HepG2 (cell line): ENCODE data around the gene SPRED2. TPM values are rescaled to one million over a fixed set of nuclear protein-coding genes. Genes with fewer than 3 reads are reported as not detected.
A peak's percentile ranks its signal among the peaks of the same experiment; 100 is the strongest.

Source experiments
- ATAC-seq: fragments of 200-7000 bp; cut with Tn5 transposase; 3 replicates; pipeline ENCODE4 v1.9.1; 2020; ENCODE audit warnings: mild to moderate bottlenecking, moderate library complexity
- BruUV-seq: library from RNA; stranded (reverse); fragments of 400-500 nt; replicated peaks from 2 replicates; lab custom pipeline; 2021; lab: Mats Ljungman, UMichigan
- CTCF ChIA-PET: fragments of 300-600 bp; formaldehyde crosslinking; extraction: SDS; loops from one replicate; lab custom pipeline; 2021; ENCODE audit warnings: low total read pairs, inconsistent platforms, low intra/inter-chr PET ratio; lab: Yijun Ruan, JAX
- POLR2A ChIA-PET: fragments of 350-600 bp; sonication (Branson Sonifier 250); formaldehyde crosslinking; loops from one replicate; lab custom pipeline; 2020; ENCODE audit warnings: antibody characterized with exemption, inconsistent platforms; lab: Yijun Ruan, JAX
- DNase-seq: peaks from one replicate; pipeline ENCODE4 v3.0.0-alpha.2; 2015; ENCODE audit warnings: low spot score
- FAIRE-seq: peaks from 3 replicates; lab custom pipeline; 2011; peaks lifted over from hg19 to GRCh38; lab: Jason Lieb, UNC
- H2AFZ ChIP-seq: one replicate; pipeline ENCODE4 v1.6.1; 2011; ENCODE audit warnings: low read length, inconsistent platforms
- H3K27ac ChIP-seq: fragments of 300-600 bp; 3 replicates; pipeline ENCODE4 v1.8.0; 2011; ENCODE audit warnings: mixed run types, mild to moderate bottlenecking, mixed read lengths, low read length, inconsistent platforms; ENCODE audit not compliant: insufficient read depth; ENCODE audit errors: extremely low read length
- H3K27me3 ChIP-seq, 2 experiments: fragments of 200-600 bp in 1 of 2; 2 replicates in 1 of 2; 3 replicates in 1 of 2; pipeline versions ENCODE4 v1.6.0 to v1.8.0; 2011; ENCODE audit warnings: low read length in 2 of 2, mild to moderate bottlenecking in 2 of 2, moderate library complexity in 2 of 2, inconsistent platforms in 1 of 2; ENCODE audit not compliant: insufficient read depth in 2 of 2, control insufficient read depth in 1 of 2
- H3K36me3 ChIP-seq, 2 experiments: fragments of 200-600 bp in 1 of 2; replicated peaks in 1 of 2; 2 replicates in 1 of 2; 3 replicates in 1 of 2; pipeline versions ENCODE4 v1.5.1 to v1.8.0; 2011; ENCODE audit warnings: low read length in 2 of 2, inconsistent platforms in 1 of 2; ENCODE audit not compliant: insufficient read depth in 2 of 2, control insufficient read depth in 1 of 2
- H3K4me1 ChIP-seq: 2 replicates; pipeline ENCODE4 v1.5.1; 2012; ENCODE audit warnings: low read length, inconsistent platforms; ENCODE audit not compliant: insufficient read depth
- H3K4me2 ChIP-seq: 2 replicates; pipeline ENCODE4 v1.6.0; 2011; ENCODE audit warnings: low read depth, low read length, inconsistent platforms
- H3K4me3 ChIP-seq, 3 experiments: fragments of 200-600 bp in 1 of 3; sonication (generic), shearing (Covaris generic) in 1 of 3; replicated peaks in 1 of 3; 2 replicates each; pipeline ENCODE4 v1.5.1; 2011 to 2016; ENCODE audit warnings: low read length in 3 of 3, inconsistent platforms in 2 of 3, low read depth in 2 of 3, mild to moderate bottlenecking in 2 of 3, control low read depth in 1 of 3, mixed read lengths in 1 of 3; ENCODE audit not compliant: insufficient read depth in 1 of 3
- H3K79me2 ChIP-seq: one replicate; pipeline ENCODE4 v1.6.1; 2011; ENCODE audit warnings: low read length, inconsistent platforms; ENCODE audit not compliant: insufficient read depth
- H3K9ac ChIP-seq: 2 replicates; pipeline ENCODE4 v1.6.0; 2011; ENCODE audit warnings: mild to moderate bottlenecking, low read depth, low read length, inconsistent platforms; ENCODE audit not compliant: insufficient read depth
- H3K9me3 ChIP-seq: 2 replicates; pipeline ENCODE4 v1.5.1; 2012; ENCODE audit warnings: mild to moderate bottlenecking, low read length
- H4K20me1 ChIP-seq: 2 replicates; pipeline ENCODE4 v1.6.0; 2011; ENCODE audit warnings: inconsistent platforms, mild to moderate bottlenecking, low read length, moderate library complexity; ENCODE audit not compliant: insufficient read depth
- CCAR2 ChIP-seq: fragments of 200-400 bp; formaldehyde crosslinking; optimal IDR thresholded peaks from 2 replicates; pipeline ENCODE3; 2018; ENCODE audit warnings: low read depth, mild to moderate bottlenecking, low read length, moderate library complexity
- FOSL1 ChIP-seq: sonication (generic); formaldehyde crosslinking; IDR thresholded peaks from 2 replicates; pipeline ENCODE4 v1.9.0; 2021; ENCODE audit warnings: missing genetic modification reagents, borderline replicate concordance
- GATAD2A ChIP-seq: IDR thresholded peaks from 2 replicates; pipeline ENCODE4 v1.6.1; 2016
- GFI1 ChIP-seq: sonication (generic); formaldehyde crosslinking; IDR thresholded peaks from 2 replicates; pipeline ENCODE4 v1.5.0; 2020; ENCODE audit warnings: missing genetic modification reagents, mild to moderate bottlenecking, borderline replicate concordance
- GLI4 ChIP-seq: sonication (generic); formaldehyde crosslinking; IDR thresholded peaks from 2 replicates; pipeline ENCODE4 v1.5.1; 2020; ENCODE audit warnings: missing genetic modification reagents, mild to moderate bottlenecking, moderate library complexity, borderline replicate concordance
- GZF1 ChIP-seq: sonication (generic); formaldehyde crosslinking; IDR thresholded peaks from 2 replicates; pipeline ENCODE4 v1.5.1; 2020; ENCODE audit warnings: mild to moderate bottlenecking, missing genetic modification reagents
- HDAC6 ChIP-seq: fragments of 200-600 bp; sonication (generic); IDR thresholded peaks from 2 replicates; pipeline ENCODE4 v1.7.0; 2017; ENCODE audit warnings: mild to moderate bottlenecking, antibody characterized with exemption, low read length, low read depth
- HOXA3 ChIP-seq: sonication (generic); formaldehyde crosslinking; IDR thresholded peaks from 2 replicates; pipeline ENCODE4 v1.5.0; 2020; ENCODE audit warnings: missing genetic modification reagents
- KDM3A ChIP-seq: IDR thresholded peaks from 2 replicates; pipeline ENCODE4 v1.6.1; 2018; ENCODE audit warnings: low read depth, missing compliant biosample characterization
- ONECUT2 ChIP-seq: sonication (generic); formaldehyde crosslinking; IDR thresholded peaks from 2 replicates; pipeline ENCODE4 v1.4.0; 2020; ENCODE audit warnings: missing genetic modification reagents
- SP5 ChIP-seq: IDR thresholded peaks from 2 replicates; pipeline ENCODE4 v1.6.1; 2016; ENCODE audit warnings: low read depth, borderline replicate concordance
- SRSF1 ChIP-seq: fragments of 200-400 bp; formaldehyde crosslinking; optimal IDR thresholded peaks from 2 replicates; pipeline ENCODE3; 2017; ENCODE audit warnings: mild to moderate bottlenecking, low read depth, low read length, moderate library complexity
- TEAD2 ChIP-seq: sonication (generic); formaldehyde crosslinking; IDR thresholded peaks from 2 replicates; pipeline ENCODE4 v1.9.0; 2021; ENCODE audit warnings: missing genetic modification reagents
- XRCC5 ChIP-seq: fragments of 200-400 bp; formaldehyde crosslinking; optimal IDR thresholded peaks from 2 replicates; pipeline ENCODE3; 2017; ENCODE audit warnings: mild to moderate bottlenecking, low read length
- ZBTB38 ChIP-seq: sonication (generic); formaldehyde crosslinking; IDR thresholded peaks from 2 replicates; pipeline ENCODE4 v1.5.1; 2020; ENCODE audit warnings: mild to moderate bottlenecking, missing genetic modification reagents
- ZFAT ChIP-seq: sonication (generic); formaldehyde crosslinking; conservative IDR thresholded peaks from 2 replicates; pipeline ENCODE4 v1.8.1; 2023; ENCODE audit warnings: missing genetic modification reagents, inconsistent platforms
- ZNF253 ChIP-seq: sonication (generic); formaldehyde crosslinking; IDR thresholded peaks from 2 replicates; pipeline ENCODE4 v1.8.0; 2022; ENCODE audit warnings: mild to moderate bottlenecking, missing genetic modification reagents, borderline replicate concordance
- ZNF33A ChIP-seq: sonication (generic); formaldehyde crosslinking; IDR thresholded peaks from 2 replicates; pipeline ENCODE4 v1.5.1; 2020; ENCODE audit warnings: missing genetic modification reagents, mild to moderate bottlenecking, moderate library complexity, borderline replicate concordance
- ZNF354B ChIP-seq: sonication (generic); formaldehyde crosslinking; IDR thresholded peaks from 2 replicates; pipeline ENCODE4 v1.8.0; 2022; ENCODE audit warnings: mild to moderate bottlenecking, missing genetic modification reagents
- ZNF724P ChIP-seq: sonication (generic); formaldehyde crosslinking; IDR thresholded peaks from 2 replicates; pipeline ENCODE4 v1.8.0; 2022; ENCODE audit warnings: missing genetic modification reagents, borderline replicate concordance
- ZNF883 ChIP-seq: sonication (generic); formaldehyde crosslinking; IDR thresholded peaks from 2 replicates; pipeline ENCODE4 v1.5.1; 2020; ENCODE audit warnings: mild to moderate bottlenecking, missing genetic modification reagents; ENCODE audit errors: not compliant biosample characterization
- ZSCAN12 ChIP-seq: sonication (generic); formaldehyde crosslinking; IDR thresholded peaks from 2 replicates; pipeline ENCODE4 v1.9.0; 2021; ENCODE audit warnings: mild to moderate bottlenecking, missing genetic modification reagents
- WGBS: methylation state at CpG from one replicate; pipeline ENCODE4 v1.1.6; 2017; ENCODE audit warnings: low lambda C conversion rate; 5-methylcytosine and 5-hydroxymethylcytosine counted together
- in situ Hi-C: cut with HindIII; loops from 2 replicates; pipeline ENCODE4 v1.10.0; 2017; ENCODE audit warnings: low pct_unique_long_range_greater_than_20kb; ENCODE audit not compliant: extremely low pct_ligation_motif_present
- intact Hi-C: fragments of 100-400 bp; cut with micrococcal nuclease; formaldehyde crosslinking; loops from one replicate; pipeline ENCODE4 v1.10.0; 2022; ENCODE audit not compliant: unreplicated experiment
- polyA plus RNA-seq, 8 experiments: library from polyadenylated mRNA; depleted of rRNA in 3 of 8; stranded (reverse) in 7 of 8; unstranded in 1 of 8; fragments of >200 nt; fragmentation: Illumina TruSeq in 4 of 8; extraction: Trizol in 4 of 8; gene quantifications; 2 replicates each; pipeline versions ENCODE4 v1.2.1 to v1.2.3, GENCODE V29; 2011 to 2016; ENCODE audit warnings: low read depth in 4 of 8, missing spikeins in 1 of 8, mixed read lengths in 1 of 8; ENCODE audit not compliant: insufficient read depth in 1 of 8
- total RNA-seq, 5 experiments: library from RNA; depleted of rRNA; stranded (reverse); fragments of >200 nt; fragmentation: Illumina TruSeq; extraction: Trizol; gene quantifications; 2 replicates each; pipeline ENCODE4 v1.2.3, GENCODE V29; 2016; ENCODE audit warnings: low read depth in 1 of 5
- TF ChIP-seq, protein P1 (sequence below): sonication (generic); formaldehyde crosslinking; conservative IDR thresholded peaks from 2 replicates; pipeline ENCODE4 v1.8.1; 2023; ENCODE audit warnings: missing genetic modification reagents

SPRED2 gene
- total and polyA plus RNA-seq, 2 of the 13 experiments (the other 11 are each of a cell fraction or from before 2014, with no cell fraction given) = 13.0 to 37.0 TPM

DNA sequence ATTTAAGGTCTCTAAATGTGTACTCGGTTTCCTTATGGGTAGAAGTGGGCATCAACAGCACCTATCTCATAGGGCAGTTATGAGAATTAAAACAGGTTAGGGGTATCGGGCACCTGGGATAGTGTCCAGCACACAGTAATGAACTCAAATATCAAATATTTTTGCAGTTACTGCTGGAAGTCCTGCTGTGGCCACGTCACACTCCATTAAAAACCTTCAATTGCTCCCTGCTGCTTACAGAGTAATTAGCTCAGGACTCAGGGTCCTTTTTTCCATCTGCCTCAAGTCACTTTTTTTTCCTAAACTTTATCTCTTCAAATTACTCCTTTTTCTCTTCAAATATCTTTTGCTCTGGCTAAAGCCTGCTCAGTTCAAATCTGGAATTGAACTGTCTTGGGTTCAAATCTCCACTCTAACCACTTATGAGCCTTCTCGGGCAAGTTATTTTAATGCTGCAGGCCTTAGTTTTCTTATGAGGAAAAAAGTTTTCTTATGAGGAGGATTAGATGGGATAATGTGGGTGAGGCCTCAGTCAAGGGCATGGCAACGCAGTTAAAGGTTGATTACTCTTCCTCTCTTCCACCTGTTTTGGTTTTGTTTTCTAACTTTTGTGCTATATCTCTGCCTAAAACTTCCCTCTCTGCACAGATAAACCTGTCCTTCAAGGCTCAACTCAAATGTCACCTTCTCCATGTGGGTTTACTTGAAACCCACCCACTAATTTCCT, 36.6 kb downstream of the SPRED2 start:
- Histone ChIP-seq H3K9me3 (no peaks in the 10 kb centered on the region), H3K27me3 (no peaks in the 10 kb centered on the region), H3K27ac (peak overlapping the region; percentile 55), H3K36me3 (peaks cover 2 to 5% of the 10 kb centered on the region in 2 experiments; a peak in 3 of 5 replicates), H2AFZ (no peak overlapping the region), H4K20me1 (peaks cover 79% of the 10 kb centered on the region), H3K9ac (no peak overlapping the region), H3K4me1 (peaks cover 66% of the 10 kb centered on the region), H3K4me2 (peak overlapping the region; percentile 69), H3K79me2 (peaks cover 96% of the 10 kb centered on the region), H3K4me3 (peak overlapping the region in 2 of 3 experiments; percentile 23 to 25; a peak in 4 of 6 replicates)
- intact Hi-C loops (loop anchor here (1.0 kb wide), 2 partner anchors 12 to 35 kb away; no protein-coding TSS in a partner anchor), in situ Hi-C loops (no loop called here)
- POLR2A ChIA-PET = interaction anchor here (1.0 to 2.9 kb wide), 14 partner anchors 11 to 168 kb away, joined by 3 to 24 read pairs (median 8); partner anchors contain the start of genes ACTR2 and SPRED2
- no peak for DNase-seq
- peak; percentile 40; the same call in 2 of the 3 replicates for ATAC-seq
- CTCF ChIA-PET = no interaction called here
- no peak for FAIRE-seq
- 84% methylated on average over 5 of the region's 5 CpGs for WGBS
- TSS peak; percentile 9 for BruUV-seq
- TF ChIP-seq ZNF253 (CRISPR knock-in tag) = no peak
- no peak for TF ChIP-seq ZNF883
- TF ChIP-seq ZNF354B (CRISPR knock-in tag) = no peak
- no peak for TF ChIP-seq GATAD2A (CRISPR knock-in tag)
- 0 out of 2 replicates have a peak, but pooled peaks have one; percentile 33 for TF ChIP-seq ONECUT2 (CRISPR knock-in tag)
- no peak for TF ChIP-seq HDAC6
- no peak; the same call in 1 of the 2 replicates for TF ChIP-seq GZF1 (CRISPR knock-in tag)
- 0 out of 2 replicates have a peak, but pooled peaks have one; percentile 15 for TF ChIP-seq ZNF33A
- TF ChIP-seq KDM3A (CRISPR knock-in tag) = no peak
- TF ChIP-seq ZSCAN12 = 0 out of 2 replicates have a peak, but pooled peaks have one; percentile 10
- TF ChIP-seq SRSF1 = no peak
- no peak for TF ChIP-seq ZBTB38 (CRISPR knock-in tag)
- TF ChIP-seq ZFAT (CRISPR knock-in tag) = no peak
- TF ChIP-seq HOXA3 (CRISPR knock-in tag) = no peak
- TF ChIP-seq, protein P1, sequence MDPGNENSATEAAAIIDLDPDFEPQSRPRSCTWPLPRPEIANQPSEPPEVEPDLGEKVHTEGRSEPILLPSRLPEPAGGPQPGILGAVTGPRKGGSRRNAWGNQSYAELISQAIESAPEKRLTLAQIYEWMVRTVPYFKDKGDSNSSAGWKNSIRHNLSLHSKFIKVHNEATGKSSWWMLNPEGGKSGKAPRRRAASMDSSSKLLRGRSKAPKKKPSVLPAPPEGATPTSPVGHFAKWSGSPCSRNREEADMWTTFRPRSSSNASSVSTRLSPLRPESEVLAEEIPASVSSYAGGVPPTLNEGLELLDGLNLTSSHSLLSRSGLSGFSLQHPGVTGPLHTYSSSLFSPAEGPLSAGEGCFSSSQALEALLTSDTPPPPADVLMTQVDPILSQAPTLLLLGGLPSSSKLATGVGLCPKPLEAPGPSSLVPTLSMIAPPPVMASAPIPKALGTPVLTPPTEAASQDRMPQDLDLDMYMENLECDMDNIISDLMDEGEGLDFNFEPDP (CRISPR knock-in tag) = no peak
- TF ChIP-seq SP5 (CRISPR knock-in tag) = 0 out of 2 replicates have a peak, but pooled peaks have one; percentile 23
- no peak for TF ChIP-seq ZNF724P (CRISPR knock-in tag)
- no peak for TF ChIP-seq XRCC5
- TF ChIP-seq TEAD2 (CRISPR knock-in tag) = 0 out of 2 replicates have a peak, but pooled peaks have one; percentile 18
- TF ChIP-seq GFI1 (CRISPR knock-in tag) = 0 out of 2 replicates have a peak, but pooled peaks have one; percentile 13
- TF ChIP-seq FOSL1 (CRISPR knock-in tag) = no peak
- TF ChIP-seq GLI4 (CRISPR knock-in tag) = no peak
- TF ChIP-seq CCAR2 = no peak
